GM21737 (cell line): ENCODE results near the gene CUBN.

Experiments used
- ATAC-seq: cut with Tn5 transposase; IDR thresholded peaks from one replicate; pipeline ENCODE4 v1.9.1; 2021; ENCODE audit warnings: mild to moderate bottlenecking, moderate library complexity; ENCODE audit not compliant: unreplicated experiment

CUBN gene

DNA sequence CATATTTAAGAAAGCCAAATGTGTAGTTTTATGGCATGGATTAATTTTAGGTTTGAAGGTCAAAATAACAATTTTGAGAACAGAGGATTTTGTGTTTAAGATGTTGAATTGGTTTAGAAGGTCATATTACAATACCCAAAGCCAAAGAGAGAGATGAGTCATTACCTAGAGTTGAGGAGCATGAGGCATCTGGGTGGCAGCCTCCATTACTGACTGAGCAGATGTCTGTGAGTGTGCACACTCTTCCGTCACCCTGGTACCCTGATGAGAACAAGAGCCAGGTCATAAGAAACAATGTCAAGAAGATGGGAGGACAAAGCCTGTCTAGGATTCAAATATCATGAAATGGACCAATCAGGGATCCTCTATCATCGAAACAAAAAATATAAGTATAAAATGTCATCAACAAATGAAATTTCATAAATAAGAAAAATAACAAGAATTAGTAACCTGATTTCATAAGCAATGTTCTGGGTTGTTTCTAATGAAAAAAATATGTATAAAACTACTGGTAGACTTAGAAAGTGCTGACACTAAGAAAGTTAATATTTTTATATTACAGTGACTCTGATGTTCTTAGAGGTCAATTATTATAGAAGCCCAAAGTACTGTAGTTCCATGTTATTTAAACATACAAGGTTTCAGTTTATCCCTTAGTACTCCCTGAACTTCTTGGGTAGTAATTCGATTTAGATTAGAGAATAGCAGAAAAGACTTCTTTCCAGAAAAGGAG is 20.0 kb downstream of the CUBN start:
- ATAC-seq, result no peak

DNA sequence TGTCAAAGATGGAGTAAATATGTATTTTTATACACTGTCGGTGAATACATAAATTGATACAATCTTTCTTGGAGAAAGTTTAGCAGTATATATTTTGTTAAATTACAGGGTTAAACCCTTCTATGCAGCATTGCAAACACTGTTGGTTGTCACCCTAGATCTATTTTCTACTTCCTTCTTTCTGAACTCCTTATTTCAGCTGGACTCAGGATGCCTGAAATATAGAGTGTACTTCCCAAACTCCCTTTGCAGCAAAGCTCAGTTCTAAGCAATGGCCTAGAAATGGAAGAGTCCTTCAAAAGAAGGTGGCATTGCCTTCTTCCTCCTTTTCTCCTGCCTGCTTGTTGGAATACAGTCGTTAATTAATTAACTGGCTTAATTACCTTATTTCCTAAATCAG is 20.6 kb downstream of the CUBN start:
- no peak for ATAC-seq

DNA sequence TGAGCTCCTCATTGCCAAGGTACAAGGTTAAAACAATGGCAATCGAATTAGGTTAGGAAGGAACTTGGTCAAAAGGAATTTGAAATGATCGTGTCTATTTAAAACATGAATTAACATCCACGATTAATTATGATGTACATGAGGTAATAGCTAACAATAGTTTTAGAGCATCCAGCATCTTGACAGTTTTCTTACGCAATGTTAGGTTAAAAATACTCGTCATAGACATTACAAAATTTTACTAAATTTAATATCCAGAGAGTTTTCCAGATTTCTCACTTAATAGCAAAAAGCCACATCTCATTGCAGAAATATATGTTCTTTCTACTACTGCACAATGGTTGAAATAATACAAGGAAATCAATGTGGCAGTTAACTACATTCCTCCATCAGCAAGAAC is 22.6 kb downstream of the CUBN start:
- ATAC-seq, result no peak

DNA sequence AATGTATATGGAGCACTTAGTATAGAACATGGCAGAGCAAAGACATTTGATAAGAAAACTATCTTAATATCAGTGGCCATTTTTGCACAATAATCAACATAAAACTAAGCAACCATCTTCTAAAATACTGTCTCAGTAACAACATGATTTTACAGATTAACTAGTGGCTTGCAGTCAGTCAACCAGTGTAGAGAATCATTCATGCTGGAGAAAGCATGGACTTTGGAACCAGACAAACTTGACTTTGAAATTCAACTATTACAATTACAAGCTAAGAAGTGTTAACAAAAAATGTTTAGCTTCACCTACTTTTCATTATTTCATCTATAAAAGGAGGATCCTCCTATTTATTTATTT is 27.7 kb downstream of the CUBN start:
- ATAC-seq, result no peak

DNA sequence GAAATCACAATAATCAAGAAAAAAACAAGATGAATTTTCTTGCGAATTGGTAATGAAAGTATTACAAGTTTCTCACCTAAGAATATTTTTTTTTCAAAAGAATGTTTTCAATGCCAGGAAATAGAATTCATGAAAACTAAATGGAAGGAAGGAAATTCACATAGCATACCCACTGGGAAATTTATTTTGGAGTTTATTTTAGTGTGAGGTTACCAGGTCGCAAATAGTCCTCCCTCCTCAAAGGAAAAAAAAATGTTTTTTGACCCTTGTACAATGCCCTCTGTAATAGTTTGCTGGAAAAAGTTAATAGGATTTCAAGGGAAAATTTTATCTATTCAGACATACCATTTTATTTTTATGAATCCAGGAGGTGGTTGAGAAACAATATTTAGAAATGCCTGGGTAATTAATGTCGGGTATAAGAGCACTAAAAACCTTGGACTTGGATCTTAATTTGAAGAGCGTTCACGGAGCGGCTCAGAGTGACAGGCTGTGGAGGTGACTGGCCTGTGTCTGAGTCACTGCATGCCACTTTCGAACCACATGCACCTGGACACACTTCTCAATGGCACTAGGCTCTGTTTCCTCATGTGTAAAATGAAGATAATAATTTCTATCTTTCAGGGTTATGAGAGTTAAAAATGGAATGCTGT is 28.2 kb downstream of the CUBN start:
- no peak for ATAC-seq

- ATAC-seq, result no peak
These were observed 29.0 kb downstream of the CUBN start for GRCh38 chr10:17100586-17100985.

DNA sequence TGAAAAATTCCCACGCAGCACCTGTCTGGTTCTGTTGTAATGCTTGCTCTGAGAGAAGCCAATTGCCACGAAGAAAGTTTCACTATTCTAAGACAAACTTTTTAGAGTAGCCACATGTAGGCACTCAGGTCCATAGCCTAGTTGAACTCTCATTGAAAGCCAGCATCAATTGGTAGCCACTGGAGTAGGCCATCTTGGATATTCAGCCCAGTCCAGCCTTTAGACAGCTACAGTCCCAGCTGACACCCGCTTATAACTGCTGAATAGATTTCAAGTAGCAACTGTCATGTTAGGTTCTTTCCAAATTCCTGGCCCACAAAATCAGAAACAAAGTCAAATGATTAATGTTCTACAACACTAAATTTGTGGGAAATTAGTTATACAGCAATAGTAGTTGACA is 31.6 kb downstream of the CUBN start:
- ATAC-seq, result no peak

DNA sequence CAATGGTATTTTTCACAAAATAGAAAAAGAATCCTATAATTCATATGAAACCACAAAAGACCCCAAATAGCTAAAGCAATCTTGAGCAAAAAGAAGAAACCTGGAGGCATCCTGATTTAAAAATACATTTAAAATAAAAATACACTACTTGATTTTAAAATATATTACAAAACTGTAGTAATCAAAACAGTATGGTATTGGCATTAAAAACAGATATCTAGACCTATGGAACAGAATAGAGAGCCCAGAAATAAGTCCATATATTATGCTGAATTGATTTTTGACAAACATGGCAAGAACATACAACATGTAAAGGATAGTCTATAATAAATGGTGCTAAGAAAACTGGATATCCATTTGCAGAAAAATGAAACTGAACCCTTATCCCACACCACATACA is 34.8 kb downstream of the CUBN start:
- no peak for ATAC-seq

- no peak for ATAC-seq
These were observed 36.4 kb downstream of the CUBN start for GRCh38 chr10:17092986-17093803.

DNA sequence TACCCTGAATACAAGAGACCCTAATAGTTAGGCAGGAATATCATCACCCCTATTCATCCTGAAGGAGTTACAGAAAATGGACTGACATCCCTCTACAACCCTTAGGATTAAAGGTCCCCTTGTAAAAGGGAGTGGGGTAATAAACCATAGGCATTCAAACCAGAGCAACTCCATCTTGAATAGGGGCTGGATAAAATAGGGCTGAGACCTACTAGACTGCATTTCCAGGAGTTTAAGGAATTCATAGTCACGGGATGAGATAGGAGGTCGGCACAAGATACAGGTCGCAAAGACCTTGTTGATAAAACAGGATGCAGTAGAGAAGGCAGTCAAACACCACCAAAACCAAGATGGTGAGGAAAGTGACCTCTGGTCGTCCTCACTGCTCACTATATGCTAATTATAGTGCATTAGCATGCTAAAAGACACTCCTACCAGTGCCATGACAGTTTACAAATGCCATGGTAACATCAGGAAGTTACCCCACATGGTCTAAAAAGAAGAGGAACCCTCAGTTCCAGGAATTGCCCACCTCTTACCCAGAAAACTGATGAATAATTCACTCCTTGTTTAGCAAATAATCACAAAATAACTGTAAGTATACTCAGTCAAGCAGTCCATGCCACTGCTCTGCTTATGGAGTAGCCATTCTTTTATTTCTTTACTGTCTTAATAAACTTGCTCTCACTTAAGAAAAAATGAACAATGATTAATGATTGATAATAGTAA is 37.2 kb downstream of the CUBN start:
- ATAC-seq, result no peak

- no peak for ATAC-seq
These were observed 41.3 kb downstream of the CUBN start for GRCh38 chr10:17088118-17088806.

DNA sequence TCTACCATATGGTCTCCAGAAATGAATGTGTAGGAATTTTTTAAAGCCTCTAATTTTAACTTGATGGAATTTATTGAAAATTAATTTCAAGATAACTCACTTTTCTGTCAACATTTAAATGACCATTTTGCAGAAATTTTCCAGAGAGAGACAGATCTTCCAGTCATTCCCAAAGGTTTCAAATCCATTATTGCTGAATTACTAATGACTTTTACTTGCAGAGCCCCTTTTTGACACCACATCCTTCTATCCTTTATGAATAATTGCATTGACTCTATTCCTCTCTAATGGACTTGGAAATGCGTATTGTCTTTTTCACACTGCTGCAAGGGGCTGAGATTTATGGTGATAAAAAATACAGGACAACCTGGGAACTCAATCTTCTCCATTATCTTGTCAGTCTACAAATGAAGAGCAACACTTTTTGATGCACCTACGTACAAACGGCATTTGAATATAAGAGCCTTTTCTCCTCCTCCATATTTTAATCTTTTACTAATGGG is 42.7 kb downstream of the CUBN start:
- ATAC-seq, result no peak

DNA sequence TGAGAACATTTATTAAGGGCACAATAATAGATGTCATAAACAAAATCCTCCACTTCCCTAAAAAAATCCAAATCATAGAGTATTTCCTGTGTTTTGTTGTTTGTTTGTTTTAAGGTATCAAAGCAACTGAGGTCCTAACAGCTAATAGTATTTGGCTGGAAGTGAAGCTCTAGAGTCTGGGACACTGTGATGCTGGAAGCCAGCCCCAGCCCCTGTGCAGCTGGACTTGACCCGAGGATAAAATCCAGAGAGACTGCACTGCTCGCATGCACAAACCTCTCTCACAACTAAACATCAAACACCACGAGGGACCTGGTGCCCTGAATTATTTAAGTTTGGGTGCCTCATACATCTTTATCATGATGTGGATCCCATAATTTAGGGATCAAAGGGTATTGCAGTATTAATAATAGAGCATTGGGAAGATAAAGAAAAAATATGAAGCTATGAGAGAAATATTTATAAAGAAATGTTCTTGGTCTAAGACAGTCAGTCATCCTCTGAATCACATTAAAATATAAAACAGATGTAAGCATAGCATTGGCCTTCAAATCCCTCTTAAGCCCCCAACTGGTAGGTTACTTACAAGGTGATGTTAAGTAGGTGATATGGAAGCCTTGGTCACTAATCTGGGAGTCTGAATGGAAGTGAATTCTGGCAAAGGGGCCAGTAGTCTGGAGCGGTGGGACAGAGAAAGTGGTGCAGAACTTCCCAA is 44.4 kb downstream of the CUBN start:
- ATAC-seq, result no peak

- ATAC-seq, result no peak
These were observed 45.4 kb downstream of the CUBN start for GRCh38 chr10:17084258-17084657.

- no peak for ATAC-seq
These were observed 48.2 kb downstream of the CUBN start for GRCh38 chr10:17081431-17081830.

- no peak for ATAC-seq
These were observed 51.7 kb downstream of the CUBN start for GRCh38 chr10:17077890-17078289.

DNA sequence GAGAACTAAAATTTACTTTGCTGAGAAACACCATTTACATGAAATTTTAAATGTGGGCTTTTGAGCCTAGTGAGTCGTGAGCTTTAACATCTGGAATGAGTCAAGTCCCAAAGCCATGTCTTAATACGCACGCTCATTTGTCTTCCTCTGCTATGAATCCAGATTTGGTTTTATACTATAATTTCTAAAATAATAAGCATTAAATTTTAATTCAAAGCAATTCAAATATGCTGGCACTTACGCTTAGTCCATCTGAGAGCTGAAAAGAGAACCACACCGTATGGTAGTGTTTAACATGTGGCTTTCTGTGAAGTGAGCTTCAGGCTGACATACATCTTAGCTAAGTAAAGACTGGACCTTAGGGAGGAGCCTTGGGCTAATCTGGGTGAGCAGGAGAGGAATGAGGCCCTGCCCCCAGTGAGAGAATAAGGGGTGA is 52.2 kb downstream of the CUBN start:
- ATAC-seq, result no peak

- no peak for ATAC-seq
These were observed 52.8 kb downstream of the CUBN start for GRCh38 chr10:17076626-17077345.
